ENCODE results near the gene NDNF.

NDNF gene

GRCh38 chr4:120994521-120994920 is 77.8 kb downstream of the NDNF start:
- Histone ChIP-seq H3K9me3 (ENCODE audit: severe bottlenecking) (no peaks in the 10 kb centered on the region), H3K36me3 (no peaks in the 10 kb centered on the region), H3K27ac (no peak overlapping the region), H3K4me3 (ENCODE audit: low read depth, low read length) (no peak overlapping the region), H3K27me3 (ENCODE audit: insufficient read depth, low read depth, severe bottlenecking) (no peaks in the 10 kb centered on the region)
- TF ChIP-seq CTCF (IDR thresholded peaks at IDR 0.05; ENCODE audit: low read depth, low read length), result no peak
- DNase-seq, result no peak

GRCh38 chr4:120991885-120992284 is 80.5 kb downstream of the NDNF start:
- Histone ChIP-seq H3K27me3 (ENCODE audit: insufficient read depth, low read depth, severe bottlenecking) (no peaks in the 10 kb centered on the region), H3K27ac (no peak overlapping the region)

GRCh38 chr4:120990246-120990645 is 82.1 kb downstream of the NDNF start:
- H3K9me3 ChIP-seq (ENCODE audit: severe bottlenecking), result peaks cover under 1% of the 10 kb centered on the region
- H3K36me3 ChIP-seq, result no peaks in the 10 kb centered on the region
- no peak overlapping the region for H3K27ac ChIP-seq
- no peak overlapping the region for H3K4me3 ChIP-seq (ENCODE audit: low read depth, low read length)
- no peak for TF ChIP-seq CTCF (IDR thresholded peaks at IDR 0.05; ENCODE audit: low read depth, low read length)
- DNase-seq, result no peak
- no peaks in the 10 kb centered on the region for H3K27me3 ChIP-seq (ENCODE audit: insufficient read depth, low read depth, severe bottlenecking)

More at GRCh38 chr4:120991885-120992284, 80.5 kb downstream of the NDNF start:
- H3K4me3 ChIP-seq (ENCODE audit: low read depth, low read length), result no peak overlapping the region
- H3K36me3 ChIP-seq, result no peaks in the 10 kb centered on the region
- DNase-seq, result no peak
- TF ChIP-seq CTCF (IDR thresholded peaks at IDR 0.05; ENCODE audit: low read depth, low read length), result no peak
- H3K9me3 ChIP-seq (ENCODE audit: severe bottlenecking), result no peaks in the 10 kb centered on the region
